ENCODE results near the gene RANBP9.
A peak's percentile ranks its signal among the peaks of the same experiment; 100 is the strongest.

The RANBP9 gene

GRCh38 chr6:13712599-13712898 is 914 bp upstream of the RANBP9 start:
- Histone ChIP-seq H3K9ac (ENCODE audit: low read depth in 1 of 2, low read length in 2 of 2) (peak overlapping the region; percentile 87 to 88), H3K4me1 (ENCODE audit: control insufficient read depth in 2 of 2, insufficient read depth in 2 of 2, low read length in 2 of 2) (peaks cover 11 to 25% of the 10 kb centered on the region in 2 donors), H3K9me3 (ENCODE audit: control insufficient read depth in 2 of 2, low read length in 2 of 2) (no peaks in the 10 kb centered on the region), H3K27ac (ENCODE audit: low read depth in 2 of 2, low read length in 2 of 2) (peak overlapping the region; percentile 92 to 96), H3K36me3 (ENCODE audit: control insufficient read depth in 2 of 2, insufficient read depth in 2 of 2, low read length in 2 of 2) (no peaks in the 10 kb centered on the region), H3K27me3 (ENCODE audit: control insufficient read depth in 2 of 2, insufficient read depth in 2 of 2, low read length in 2 of 2) (no peaks in the 10 kb centered on the region), H3K4me3 (ENCODE audit: low read length in 2 of 2) (peak overlapping the region; percentile 93 to 95)

- H3K4me1 ChIP-seq (ENCODE audit: control insufficient read depth in 2 of 2, insufficient read depth in 2 of 2, low read length in 2 of 2) = peaks cover 11 to 25% of the 10 kb centered on the region in 2 donors
- H3K27ac ChIP-seq (ENCODE audit: low read depth in 2 of 2, low read length in 2 of 2) = peak overlapping the region; percentile 93 to 96
- no peaks in the 10 kb centered on the region for H3K36me3 ChIP-seq (ENCODE audit: control insufficient read depth in 2 of 2, insufficient read depth in 2 of 2, low read length in 2 of 2)
- H3K4me3 ChIP-seq (ENCODE audit: low read length in 2 of 2) = peak overlapping the region; percentile 41 to 62
- peak overlapping the region in 1 of 2 donors; percentile 72 for H3K9ac ChIP-seq (ENCODE audit: low read depth in 1 of 2, low read length in 2 of 2)
- H3K9me3 ChIP-seq (ENCODE audit: control insufficient read depth in 2 of 2, low read length in 2 of 2) = no peaks in the 10 kb centered on the region
- no peaks in the 10 kb centered on the region for H3K27me3 ChIP-seq (ENCODE audit: control insufficient read depth in 2 of 2, insufficient read depth in 2 of 2, low read length in 2 of 2)
Measured at GRCh38 chr6:13711324-13711732, 307 bp downstream of the RANBP9 start.

GRCh38 chr6:13710552-13711323 is 897 bp downstream of the RANBP9 start:
- peak overlapping the region; percentile 93 to 96 for H3K27ac ChIP-seq (ENCODE audit: low read depth in 2 of 2, low read length in 2 of 2)
- peaks cover 11 to 25% of the 10 kb centered on the region in 2 donors for H3K4me1 ChIP-seq (ENCODE audit: control insufficient read depth in 2 of 2, insufficient read depth in 2 of 2, low read length in 2 of 2)
- H3K9me3 ChIP-seq (ENCODE audit: control insufficient read depth in 2 of 2, low read length in 2 of 2) = no peaks in the 10 kb centered on the region
- no peaks in the 10 kb centered on the region for H3K36me3 ChIP-seq (ENCODE audit: control insufficient read depth in 2 of 2, insufficient read depth in 2 of 2, low read length in 2 of 2)
- H3K27me3 ChIP-seq (ENCODE audit: control insufficient read depth in 2 of 2, insufficient read depth in 2 of 2, low read length in 2 of 2) = no peaks in the 10 kb centered on the region
- peak overlapping the region; percentile 70 to 91 for H3K4me3 ChIP-seq (ENCODE audit: low read length in 2 of 2)
- H3K9ac ChIP-seq (ENCODE audit: low read depth in 1 of 2, low read length in 2 of 2) = peak overlapping the region; percentile 79 to 85

- H3K4me1 ChIP-seq (ENCODE audit: control insufficient read depth in 2 of 2, insufficient read depth in 2 of 2, low read length in 2 of 2) = peaks cover 11 to 25% of the 10 kb centered on the region in 2 donors
- peak overlapping the region; percentile 85 to 96 for H3K27ac ChIP-seq (ENCODE audit: low read depth in 2 of 2, low read length in 2 of 2)
- H3K4me3 ChIP-seq (ENCODE audit: low read length in 2 of 2) = peak overlapping the region; percentile 70 to 91
- H3K36me3 ChIP-seq (ENCODE audit: control insufficient read depth in 2 of 2, insufficient read depth in 2 of 2, low read length in 2 of 2) = no peaks in the 10 kb centered on the region
- H3K27me3 ChIP-seq (ENCODE audit: control insufficient read depth in 2 of 2, insufficient read depth in 2 of 2, low read length in 2 of 2) = no peaks in the 10 kb centered on the region
- H3K9me3 ChIP-seq (ENCODE audit: control insufficient read depth in 2 of 2, low read length in 2 of 2) = no peaks in the 10 kb centered on the region
- peak overlapping the region; percentile 79 to 85 for H3K9ac ChIP-seq (ENCODE audit: low read depth in 1 of 2, low read length in 2 of 2)
Measured at GRCh38 chr6:13709689-13710551, 1.7 kb downstream of the RANBP9 start.

GRCh38 chr6:13708736-13709135 is 2.9 kb downstream of the RANBP9 start:
- H3K27me3 ChIP-seq (ENCODE audit: control insufficient read depth in 2 of 2, insufficient read depth in 2 of 2, low read length in 2 of 2) = no peaks in the 10 kb centered on the region
- peak overlapping the region; percentile 57 to 85 for H3K27ac ChIP-seq (ENCODE audit: low read depth in 2 of 2, low read length in 2 of 2)
- peaks cover 11 to 25% of the 10 kb centered on the region in 2 donors for H3K4me1 ChIP-seq (ENCODE audit: control insufficient read depth in 2 of 2, insufficient read depth in 2 of 2, low read length in 2 of 2)
- H3K4me3 ChIP-seq (ENCODE audit: low read length in 2 of 2) = peak overlapping the region; percentile 70 to 91
- no peaks in the 10 kb centered on the region for H3K36me3 ChIP-seq (ENCODE audit: control insufficient read depth in 2 of 2, insufficient read depth in 2 of 2, low read length in 2 of 2)
- H3K9ac ChIP-seq (ENCODE audit: low read depth in 1 of 2, low read length in 2 of 2) = peak overlapping the region; percentile 79 to 85
- no peaks in the 10 kb centered on the region for H3K9me3 ChIP-seq (ENCODE audit: control insufficient read depth in 2 of 2, low read length in 2 of 2)

GRCh38 chr6:13703496-13703895 is 8.1 kb downstream of the RANBP9 start:
- Histone ChIP-seq H3K9ac (ENCODE audit: low read depth in 1 of 2, low read length in 2 of 2) (no peak overlapping the region), H3K36me3 (ENCODE audit: control insufficient read depth in 2 of 2, insufficient read depth in 2 of 2, low read length in 2 of 2) (no peaks in the 10 kb centered on the region), H3K4me1 (ENCODE audit: control insufficient read depth in 2 of 2, insufficient read depth in 2 of 2, low read length in 2 of 2) (peaks cover 2 to 11% of the 10 kb centered on the region in 2 donors), H3K4me3 (ENCODE audit: low read length in 2 of 2) (no peak overlapping the region), H3K9me3 (ENCODE audit: control insufficient read depth in 2 of 2, low read length in 2 of 2) (no peaks in the 10 kb centered on the region), H3K27ac (ENCODE audit: low read depth in 2 of 2, low read length in 2 of 2) (no peak overlapping the region), H3K27me3 (ENCODE audit: control insufficient read depth in 2 of 2, insufficient read depth in 2 of 2, low read length in 2 of 2) (no peaks in the 10 kb centered on the region)

- Histone ChIP-seq H3K4me3 (ENCODE audit: low read length in 2 of 2) (no peak overlapping the region), H3K9me3 (ENCODE audit: control insufficient read depth in 2 of 2, low read length in 2 of 2) (no peaks in the 10 kb centered on the region), H3K27me3 (ENCODE audit: control insufficient read depth in 2 of 2, insufficient read depth in 2 of 2, low read length in 2 of 2) (no peaks in the 10 kb centered on the region), H3K36me3 (ENCODE audit: control insufficient read depth in 2 of 2, insufficient read depth in 2 of 2, low read length in 2 of 2) (no peaks in the 10 kb centered on the region), H3K27ac (ENCODE audit: low read depth in 2 of 2, low read length in 2 of 2) (no peak overlapping the region), H3K4me1 (ENCODE audit: control insufficient read depth in 2 of 2, insufficient read depth in 2 of 2, low read length in 2 of 2) (peaks cover 0 to 4% of the 10 kb centered on the region in 2 donors), H3K9ac (ENCODE audit: low read depth in 1 of 2, low read length in 2 of 2) (no peak overlapping the region)
Measured at GRCh38 chr6:13702809-13703302, 8.8 kb downstream of the RANBP9 start.

GRCh38 chr6:13700232-13700631 is 11.4 kb downstream of the RANBP9 start:
- Histone ChIP-seq H3K9me3 (ENCODE audit: control insufficient read depth in 2 of 2, low read length in 2 of 2) (no peaks in the 10 kb centered on the region), H3K4me3 (ENCODE audit: low read length in 2 of 2) (no peak overlapping the region), H3K9ac (ENCODE audit: low read depth in 1 of 2, low read length in 2 of 2) (no peak overlapping the region), H3K4me1 (ENCODE audit: control insufficient read depth in 2 of 2, insufficient read depth in 2 of 2, low read length in 2 of 2) (peaks cover 0 to 4% of the 10 kb centered on the region in 2 donors), H3K27ac (ENCODE audit: low read depth in 2 of 2, low read length in 2 of 2) (no peak overlapping the region), H3K27me3 (ENCODE audit: control insufficient read depth in 2 of 2, insufficient read depth in 2 of 2, low read length in 2 of 2) (no peaks in the 10 kb centered on the region), H3K36me3 (ENCODE audit: control insufficient read depth in 2 of 2, insufficient read depth in 2 of 2, low read length in 2 of 2) (peaks cover 2 to 3% of the 10 kb centered on the region in 2 donors)

- H3K9me3 ChIP-seq (ENCODE audit: control insufficient read depth in 2 of 2, low read length in 2 of 2) = no peaks in the 10 kb centered on the region
- no peak overlapping the region for H3K4me3 ChIP-seq (ENCODE audit: low read length in 2 of 2)
- H3K4me1 ChIP-seq (ENCODE audit: control insufficient read depth in 2 of 2, insufficient read depth in 2 of 2, low read length in 2 of 2) = peaks cover 0 to 4% of the 10 kb centered on the region in 2 donors
Measured at GRCh38 chr6:13698715-13699114, 12.9 kb downstream of the RANBP9 start.

GRCh38 chr6:13697857-13698256 is 13.8 kb downstream of the RANBP9 start:
- H3K9me3 ChIP-seq (ENCODE audit: control insufficient read depth in 2 of 2, low read length in 2 of 2) = no peaks in the 10 kb centered on the region
- H3K4me3 ChIP-seq (ENCODE audit: low read length in 2 of 2) = no peak overlapping the region
- H3K36me3 ChIP-seq (ENCODE audit: control insufficient read depth in 2 of 2, insufficient read depth in 2 of 2, low read length in 2 of 2) = peaks cover 2 to 3% of the 10 kb centered on the region in 2 donors
- peaks cover 0 to 1% of the 10 kb centered on the region in 2 donors for H3K4me1 ChIP-seq (ENCODE audit: control insufficient read depth in 2 of 2, insufficient read depth in 2 of 2, low read length in 2 of 2)
- H3K9ac ChIP-seq (ENCODE audit: low read depth in 1 of 2, low read length in 2 of 2) = no peak overlapping the region
- no peaks in the 10 kb centered on the region for H3K27me3 ChIP-seq (ENCODE audit: control insufficient read depth in 2 of 2, insufficient read depth in 2 of 2, low read length in 2 of 2)
- no peak overlapping the region for H3K27ac ChIP-seq (ENCODE audit: low read depth in 2 of 2, low read length in 2 of 2)

More at GRCh38 chr6:13698715-13699114, 12.9 kb downstream of the RANBP9 start:
- H3K27me3 ChIP-seq (ENCODE audit: control insufficient read depth in 2 of 2, insufficient read depth in 2 of 2, low read length in 2 of 2) = no peaks in the 10 kb centered on the region
- peaks cover 2 to 3% of the 10 kb centered on the region in 2 donors for H3K36me3 ChIP-seq (ENCODE audit: control insufficient read depth in 2 of 2, insufficient read depth in 2 of 2, low read length in 2 of 2)
- no peak overlapping the region for H3K27ac ChIP-seq (ENCODE audit: low read depth in 2 of 2, low read length in 2 of 2)
- no peak overlapping the region for H3K9ac ChIP-seq (ENCODE audit: low read depth in 1 of 2, low read length in 2 of 2)
